GM12875 (cell line): Measurements from ENCODE around the gene MLN.

Experiments
- H3K4me3 ChIP-seq: one replicate; pipeline ENCODE4 v1.5.1; 2011; ENCODE audit warnings: low read depth, low read length, control low read depth
- TF ChIP-seq, protein P1 (sequence below): IDR thresholded peaks from 2 replicates; pipeline ENCODE4 v1.5.1; 2011; ENCODE audit warnings: low read depth, mild to moderate bottlenecking, control low read depth, inconsistent platforms, low read length, moderate library complexity, borderline replicate concordance; ENCODE audit not compliant: insufficient read depth

MLN gene

DNA sequence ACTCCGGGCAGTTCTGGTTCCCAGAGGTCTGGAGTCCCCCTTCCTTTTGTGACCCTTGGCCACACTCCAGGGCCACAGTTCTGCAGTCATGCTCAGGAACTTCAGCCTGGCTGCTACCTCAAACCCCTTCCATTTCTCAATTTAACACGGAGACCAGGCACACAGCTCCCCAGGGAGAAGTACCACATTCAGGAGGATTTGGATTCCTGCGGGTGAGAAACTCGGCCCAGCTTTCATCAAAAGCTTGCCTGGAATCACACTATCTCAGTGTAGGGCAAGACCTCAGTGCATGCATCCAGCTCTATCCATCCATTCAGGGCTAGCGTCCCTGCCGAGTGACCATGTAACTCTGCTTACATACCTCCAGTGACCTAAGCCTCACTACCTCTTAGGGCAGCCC lies 40.3 kb downstream of the MLN start:
- TF ChIP-seq, protein P1, sequence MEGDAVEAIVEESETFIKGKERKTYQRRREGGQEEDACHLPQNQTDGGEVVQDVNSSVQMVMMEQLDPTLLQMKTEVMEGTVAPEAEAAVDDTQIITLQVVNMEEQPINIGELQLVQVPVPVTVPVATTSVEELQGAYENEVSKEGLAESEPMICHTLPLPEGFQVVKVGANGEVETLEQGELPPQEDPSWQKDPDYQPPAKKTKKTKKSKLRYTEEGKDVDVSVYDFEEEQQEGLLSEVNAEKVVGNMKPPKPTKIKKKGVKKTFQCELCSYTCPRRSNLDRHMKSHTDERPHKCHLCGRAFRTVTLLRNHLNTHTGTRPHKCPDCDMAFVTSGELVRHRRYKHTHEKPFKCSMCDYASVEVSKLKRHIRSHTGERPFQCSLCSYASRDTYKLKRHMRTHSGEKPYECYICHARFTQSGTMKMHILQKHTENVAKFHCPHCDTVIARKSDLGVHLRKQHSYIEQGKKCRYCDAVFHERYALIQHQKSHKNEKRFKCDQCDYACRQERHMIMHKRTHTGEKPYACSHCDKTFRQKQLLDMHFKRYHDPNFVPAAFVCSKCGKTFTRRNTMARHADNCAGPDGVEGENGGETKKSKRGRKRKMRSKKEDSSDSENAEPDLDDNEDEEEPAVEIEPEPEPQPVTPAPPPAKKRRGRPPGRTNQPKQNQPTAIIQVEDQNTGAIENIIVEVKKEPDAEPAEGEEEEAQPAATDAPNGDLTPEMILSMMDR = no peak
- H3K4me3 ChIP-seq = no peak overlapping the region

DNA sequence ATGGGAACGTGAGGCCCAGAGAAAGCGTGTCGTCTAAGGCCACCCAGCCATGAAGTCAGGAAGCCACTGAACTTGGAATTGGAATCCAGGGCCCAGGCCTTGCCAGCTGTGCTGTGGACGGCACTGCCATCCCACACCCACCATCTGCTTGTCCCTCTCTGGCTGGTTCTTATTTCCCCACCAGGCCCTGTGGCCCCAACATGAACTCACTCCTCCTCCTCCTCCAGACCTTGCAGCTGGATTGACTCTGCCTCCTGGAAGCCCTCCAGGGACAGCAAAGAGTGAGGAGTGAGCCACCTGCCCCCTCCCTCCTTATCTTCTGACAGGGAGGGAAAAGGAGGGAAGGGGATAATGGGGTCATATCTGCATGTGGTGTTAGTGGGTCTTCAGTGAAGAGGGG lies 41.1 kb downstream of the MLN start:
- TF ChIP-seq, protein P1 = no peak
- no peak overlapping the region for H3K4me3 ChIP-seq

- H3K4me3 ChIP-seq = no peak overlapping the region
- TF ChIP-seq, protein P1 = peak; percentile 76
Observed at GRCh38 chr6:33761922-33762629, 41.7 kb downstream of the MLN start.

DNA sequence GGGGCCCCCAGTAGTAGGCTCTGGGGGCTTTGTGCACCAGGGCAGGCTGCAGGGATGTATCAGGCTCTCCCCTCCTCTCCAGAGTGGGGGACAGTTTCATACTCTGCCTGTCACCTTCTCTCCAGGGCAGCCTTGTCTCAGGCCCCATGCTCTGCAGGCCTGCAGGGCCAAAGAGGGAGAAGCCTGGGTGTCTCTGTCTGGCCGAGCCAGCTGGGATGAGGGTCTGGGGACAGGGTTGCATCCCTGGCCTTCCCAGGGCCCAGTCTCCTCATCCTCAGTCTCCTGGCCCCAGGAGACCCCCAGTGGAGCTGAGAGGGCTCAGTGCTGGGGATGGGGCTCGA lies 42.3 kb downstream of the MLN start:
- TF ChIP-seq, protein P1 = no peak

GRCh38 chr6:33759887-33760629 lies 43.7 kb downstream of the MLN start:
- TF ChIP-seq, protein P1 = no peak
- no peak overlapping the region for H3K4me3 ChIP-seq

More for the DNA sequence above, 42.3 kb downstream of the MLN start:
- no peak overlapping the region for H3K4me3 ChIP-seq

DNA sequence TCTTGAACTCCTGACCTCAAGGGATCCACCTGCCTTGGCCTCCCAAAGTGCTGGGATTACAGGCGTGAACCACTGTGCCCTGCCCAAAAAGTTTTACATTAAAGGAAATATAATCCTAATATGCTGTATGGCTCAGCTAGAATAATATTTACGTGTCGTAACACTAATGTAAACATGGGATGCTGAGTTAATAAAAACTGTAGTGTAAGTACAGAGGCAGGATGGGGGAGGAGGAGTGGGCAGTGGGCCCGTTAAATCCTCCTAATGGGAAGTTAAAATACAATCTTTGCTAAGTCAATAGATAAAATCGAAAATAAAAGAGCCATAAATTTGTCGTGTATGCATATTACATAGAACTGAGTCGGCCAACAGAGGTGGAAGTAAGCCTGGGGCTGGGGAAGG lies 45.0 kb downstream of the MLN start:
- TF ChIP-seq, protein P1 = no peak
- no peak overlapping the region for H3K4me3 ChIP-seq

GRCh38 chr6:33757906-33758305 lies 45.9 kb downstream of the MLN start:
- TF ChIP-seq, protein P1 = no peak
- no peak overlapping the region for H3K4me3 ChIP-seq
